Activated T-helper 1 cell treated with anti-CD3 and anti-CD28 coated beads, Interleukin-12 subunit alpha, Interleukin-12 subunit beta, Interleukin-2, Interleukin-4 antibody, amounts not matched to agents 30 ng/mL and 10 ng/mL and 1 ng/mL, durations not matched to agents 14 hours and 24 hours and 36 hours (primary cell): ENCODE measurements around the gene FBXO7. TPM values are rescaled to one million over a fixed set of nuclear protein-coding genes. Genes with fewer than 3 reads are reported as not detected.

Experiments used
- DNase-seq: peaks from one replicate; pipeline ENCODE4 v3.0.0; 2021; ENCODE audit warnings: low spot score
- H3K27ac Mint-ChIP-seq: one replicate; pipeline ENCODE4 v1.8.0; 2021; ENCODE audit warnings: mild to moderate bottlenecking, mixed read lengths
- H3K27me3 Mint-ChIP-seq: one replicate; pipeline ENCODE4 v1.8.0; 2022; ENCODE audit warnings: mild to moderate bottlenecking, moderate library complexity, mixed read lengths; ENCODE audit not compliant: insufficient read depth
- H3K36me3 Mint-ChIP-seq: one replicate; pipeline ENCODE4 v1.8.0; 2021; ENCODE audit warnings: low read depth, mixed read lengths
- H3K4me1 Mint-ChIP-seq: one replicate; pipeline ENCODE4 v1.8.0; 2021; ENCODE audit warnings: low read depth, mixed read lengths
- H3K4me3 Mint-ChIP-seq: one replicate; pipeline ENCODE4 v1.8.0; 2021; ENCODE audit warnings: mild to moderate bottlenecking, moderate library complexity, mixed read lengths
- H3K9me3 Mint-ChIP-seq: one replicate; pipeline ENCODE4 v1.8.0; 2021; ENCODE audit warnings: mixed read lengths
- intact Hi-C: fragments of 100-400 bp; cut with micrococcal nuclease; formaldehyde crosslinking; loops from one replicate; pipeline ENCODE4 v1.15.1; 2024
- total RNA-seq: library from RNA; stranded (reverse); gene quantifications from 2 replicates; pipeline ENCODE4 v1.2.3, GENCODE V29; 2022

Gene FBXO7
- total RNA-seq, 1 donor from 2014 or later, result 92.3 TPM

- H3K9me3 Mint-ChIP-seq, result no peaks in the 10 kb centered on the region
- H3K4me3 Mint-ChIP-seq, result no peak overlapping the region
- peaks cover 2% of the 10 kb centered on the region for H3K27me3 Mint-ChIP-seq
- no peaks in the 10 kb centered on the region for H3K4me1 Mint-ChIP-seq
- H3K27ac Mint-ChIP-seq, result no peak overlapping the region
- no peak for DNase-seq
- intact Hi-C loops, result loop anchor here (5.0 kb wide), 1 partner anchor 475 kb away; no protein-coding TSS in a partner anchor
- H3K36me3 Mint-ChIP-seq, result no peaks in the 10 kb centered on the region
Observed at GRCh38 chr22:32527756-32528155, 53.1 kb downstream of the FBXO7 start.

GRCh38 chr22:32528316-32528715 lies 53.7 kb downstream of the FBXO7 start:
- Mint-ChIP-seq H3K4me3 (no peak overlapping the region), H3K27ac (no peak overlapping the region), H3K27me3 (no peaks in the 10 kb centered on the region), H3K36me3 (no peaks in the 10 kb centered on the region), H3K4me1 (no peaks in the 10 kb centered on the region), H3K9me3 (no peaks in the 10 kb centered on the region)
- intact Hi-C loops, result loop anchor here (5.0 kb wide), 1 partner anchor 474 kb away; no protein-coding TSS in a partner anchor
- no peak for DNase-seq

- Mint-ChIP-seq H3K4me3 (no peak overlapping the region), H3K27me3 (no peaks in the 10 kb centered on the region), H3K4me1 (no peaks in the 10 kb centered on the region), H3K9me3 (no peaks in the 10 kb centered on the region), H3K27ac (no peak overlapping the region), H3K36me3 (no peaks in the 10 kb centered on the region)
- peak; percentile 24 for DNase-seq
- intact Hi-C loops, result loop anchor here (1.0 to 5.0 kb wide), 2 partner anchors 457 to 473 kb away; no protein-coding TSS in a partner anchor
Observed at GRCh38 chr22:32528984-32529982, 54.7 kb downstream of the FBXO7 start.

GRCh38 chr22:32531228-32531627 lies 56.6 kb downstream of the FBXO7 start:
- no peaks in the 10 kb centered on the region for H3K9me3 Mint-ChIP-seq
- no peaks in the 10 kb centered on the region for H3K27me3 Mint-ChIP-seq
- H3K27ac Mint-ChIP-seq, result no peak overlapping the region
- H3K36me3 Mint-ChIP-seq, result no peaks in the 10 kb centered on the region
- H3K4me3 Mint-ChIP-seq, result no peak overlapping the region
- intact Hi-C loops, result no loop called here
- no peaks in the 10 kb centered on the region for H3K4me1 Mint-ChIP-seq
- no peak for DNase-seq

- intact Hi-C loops, result no loop called here
- H3K27me3 Mint-ChIP-seq, result no peaks in the 10 kb centered on the region
- H3K9me3 Mint-ChIP-seq, result no peaks in the 10 kb centered on the region
- no peaks in the 10 kb centered on the region for H3K4me1 Mint-ChIP-seq
- H3K36me3 Mint-ChIP-seq, result no peaks in the 10 kb centered on the region
- no peak overlapping the region for H3K4me3 Mint-ChIP-seq
- no peak for DNase-seq
- no peak overlapping the region for H3K27ac Mint-ChIP-seq
Observed at GRCh38 chr22:32531931-32532819, 57.6 kb downstream of the FBXO7 start.

GRCh38 chr22:32532820-32533128 lies 58.2 kb downstream of the FBXO7 start:
- no peak for DNase-seq
- no peak overlapping the region for H3K4me3 Mint-ChIP-seq
- H3K27me3 Mint-ChIP-seq, result no peaks in the 10 kb centered on the region
- no peak overlapping the region for H3K27ac Mint-ChIP-seq
- no peaks in the 10 kb centered on the region for H3K4me1 Mint-ChIP-seq
- intact Hi-C loops, result no loop called here
- no peaks in the 10 kb centered on the region for H3K9me3 Mint-ChIP-seq
- no peaks in the 10 kb centered on the region for H3K36me3 Mint-ChIP-seq

- no peak overlapping the region for H3K27ac Mint-ChIP-seq
- intact Hi-C loops, result no loop called here
- H3K36me3 Mint-ChIP-seq, result no peaks in the 10 kb centered on the region
- no peaks in the 10 kb centered on the region for H3K4me1 Mint-ChIP-seq
- DNase-seq, result no peak
- no peak overlapping the region for H3K4me3 Mint-ChIP-seq
- no peaks in the 10 kb centered on the region for H3K27me3 Mint-ChIP-seq
- no peaks in the 10 kb centered on the region for H3K9me3 Mint-ChIP-seq
Observed at GRCh38 chr22:32533265-32534111, 58.9 kb downstream of the FBXO7 start.

GRCh38 chr22:32534252-32535235 lies 59.9 kb downstream of the FBXO7 start:
- no peak overlapping the region for H3K4me3 Mint-ChIP-seq
- no peaks in the 10 kb centered on the region for H3K9me3 Mint-ChIP-seq
- intact Hi-C loops, result no loop called here
- H3K27ac Mint-ChIP-seq, result no peak overlapping the region
- DNase-seq, result no peak
- H3K36me3 Mint-ChIP-seq, result no peaks in the 10 kb centered on the region
- H3K4me1 Mint-ChIP-seq, result no peaks in the 10 kb centered on the region
- no peaks in the 10 kb centered on the region for H3K27me3 Mint-ChIP-seq

- no peak for DNase-seq
- Mint-ChIP-seq H3K36me3 (no peaks in the 10 kb centered on the region), H3K27me3 (no peaks in the 10 kb centered on the region), H3K9me3 (no peaks in the 10 kb centered on the region), H3K4me1 (no peaks in the 10 kb centered on the region), H3K4me3 (no peak overlapping the region), H3K27ac (no peak overlapping the region)
- intact Hi-C loops, result no loop called here
Observed at GRCh38 chr22:32535531-32536190, 61.0 kb downstream of the FBXO7 start.

- no peak for DNase-seq
- Mint-ChIP-seq H3K4me3 (no peak overlapping the region), H3K27ac (no peak overlapping the region), H3K36me3 (no peaks in the 10 kb centered on the region), H3K4me1 (no peaks in the 10 kb centered on the region), H3K27me3 (no peaks in the 10 kb centered on the region), H3K9me3 (no peaks in the 10 kb centered on the region)
- intact Hi-C loops, result no loop called here
Observed at GRCh38 chr22:32536352-32536751, 61.7 kb downstream of the FBXO7 start.

GRCh38 chr22:32538521-32538920 lies 63.9 kb downstream of the FBXO7 start:
- Mint-ChIP-seq H3K27me3 (no peaks in the 10 kb centered on the region), H3K9me3 (no peaks in the 10 kb centered on the region), H3K36me3 (no peaks in the 10 kb centered on the region), H3K27ac (no peak overlapping the region), H3K4me1 (no peaks in the 10 kb centered on the region), H3K4me3 (no peak overlapping the region)
- intact Hi-C loops, result no loop called here
- no peak for DNase-seq
